ENCODE results near the gene APBA2. TPM values are rescaled to one million over a fixed set of nuclear protein-coding genes. Genes with fewer than 3 reads are reported as not detected.
"Not testable (repeated sequence)": the region's sequence is repeated elsewhere in the genome, so short reads cannot be mapped to it uniquely, and the experiment has no call there.

Gene APBA2
- total and polyA plus RNA-seq, 7 donors: 0.46 to 10.7 (median 1.5) TPM

GRCh38 chr15:29162411-29162810 lies 276.6 kb downstream of the APBA2 start:
- intact Hi-C loops (cut with DNase I): no loop called here
- H3K4me1 ChIP-seq: no peaks in the 10 kb centered on the region
- no peaks in the 10 kb centered on the region for H3K36me3 ChIP-seq
- WGBS, 2 donors: 89 to 90% methylated on average over 5 of the region's 5 CpGs
- H3K9me3 ChIP-seq: peaks cover 0 to 5% (median 2%) of the 10 kb centered on the region in 4 donors
- no peak overlapping the region for H3K4me3 ChIP-seq
- H3K27ac ChIP-seq: no peak overlapping the region
- no peaks in the 10 kb centered on the region for H3K27me3 ChIP-seq
- TF ChIP-seq EP300 (IDR thresholded peaks at IDR 0.05) (no peak), POLR2AphosphoS5 (IDR thresholded peaks at IDR 0.05) (no peak), POLR2A (IDR thresholded peaks at IDR 0.05) (no peak)
- TF ChIP-seq, protein P1, sequence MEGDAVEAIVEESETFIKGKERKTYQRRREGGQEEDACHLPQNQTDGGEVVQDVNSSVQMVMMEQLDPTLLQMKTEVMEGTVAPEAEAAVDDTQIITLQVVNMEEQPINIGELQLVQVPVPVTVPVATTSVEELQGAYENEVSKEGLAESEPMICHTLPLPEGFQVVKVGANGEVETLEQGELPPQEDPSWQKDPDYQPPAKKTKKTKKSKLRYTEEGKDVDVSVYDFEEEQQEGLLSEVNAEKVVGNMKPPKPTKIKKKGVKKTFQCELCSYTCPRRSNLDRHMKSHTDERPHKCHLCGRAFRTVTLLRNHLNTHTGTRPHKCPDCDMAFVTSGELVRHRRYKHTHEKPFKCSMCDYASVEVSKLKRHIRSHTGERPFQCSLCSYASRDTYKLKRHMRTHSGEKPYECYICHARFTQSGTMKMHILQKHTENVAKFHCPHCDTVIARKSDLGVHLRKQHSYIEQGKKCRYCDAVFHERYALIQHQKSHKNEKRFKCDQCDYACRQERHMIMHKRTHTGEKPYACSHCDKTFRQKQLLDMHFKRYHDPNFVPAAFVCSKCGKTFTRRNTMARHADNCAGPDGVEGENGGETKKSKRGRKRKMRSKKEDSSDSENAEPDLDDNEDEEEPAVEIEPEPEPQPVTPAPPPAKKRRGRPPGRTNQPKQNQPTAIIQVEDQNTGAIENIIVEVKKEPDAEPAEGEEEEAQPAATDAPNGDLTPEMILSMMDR (IDR thresholded peaks at IDR 0.05): no peak
- DNase-seq: no peak

GRCh38 chr15:29167122-29167521 lies 281.3 kb downstream of the APBA2 start:
- H3K27me3 ChIP-seq; H3K4me1 ChIP-seq; H3K36me3 ChIP-seq; H3K4me3 ChIP-seq; DNase-seq; intact Hi-C loops (cut with DNase I); H3K27ac ChIP-seq; H3K9me3 ChIP-seq: not testable (repeated sequence)
- WGBS, 2 donors: 51 to 78% methylated on average over 2 of the region's 2 CpGs

Other genes starting within 250 kb of the APBA2 start
- under 1 TPM; 0.27 to 0.82 (median 0.63) TPM for gene GOLGA8M, start 173.6 kb upstream of the APBA2 start, total RNA-seq
- under 1 TPM in 1 of 3 donors, not detected in 2; 0.16 TPM for gene GOLGA8M, start 173.6 kb upstream of the APBA2 start, polyA plus RNA-seq
- gene GOLGA6L7, start 37.3 kb upstream of the APBA2 start, total RNA-seq: not detected
- gene GOLGA6L7, start 37.3 kb upstream of the APBA2 start, polyA plus RNA-seq: under 1 TPM in 1 of 3 donors, not detected in 2; 0.60 TPM

Measured in sigmoid colon (tissue), 7 donors.